GM12878 (cell line): Measurements from ENCODE around the gene LRRC23. TPM values are rescaled to one million over a fixed set of nuclear protein-coding genes. Genes with fewer than 3 reads are reported as not detected.

Experiments used
- ATAC-seq: fragments of 200-7000 bp; cut with Tn5 transposase; 3 replicates; pipeline ENCODE4 v1.9.1; 2020; ENCODE audit warnings: mild to moderate bottlenecking, moderate library complexity
- BruUV-seq: library from RNA; stranded (reverse); fragments of 400-500 nt; replicated peaks from 2 replicates; lab custom pipeline; 2021; lab: Mats Ljungman, UMichigan
- CTCF ChIA-PET: fragments of 300-600 bp; sonication (Branson Sonifier 250); formaldehyde crosslinking; extraction: SDS; loops from one replicate; lab custom pipeline; 2021; ENCODE audit warnings: inconsistent platforms; lab: Yijun Ruan, JAX
- POLR2A ChIA-PET: fragments of 350-600 bp; formaldehyde crosslinking; extraction: SDS; loops from one replicate; lab custom pipeline; 2021; ENCODE audit warnings: inconsistent platforms; lab: Charles Lee
- RAD21 ChIA-PET: fragments of 300-600 bp; sonication (Branson Sonifier 250); formaldehyde crosslinking; loops from one replicate; lab custom pipeline; 2023; ENCODE audit warnings: antibody characterized with exemption; ENCODE audit not compliant: unreplicated experiment; lab: Charles Lee
- SMC1A ChIA-PET: fragments of 300-600 bp; sonication (Branson Sonifier 250); formaldehyde crosslinking; loops from one replicate; lab custom pipeline; 2023; ENCODE audit not compliant: unreplicated experiment, uncharacterized antibody; lab: Charles Lee
- DNase-seq: peaks from one replicate; pipeline ENCODE4 v3.0.0-alpha.2; 2011; ENCODE audit warnings: low read depth, low spot score
- FAIRE-seq: peaks from 3 replicates; lab custom pipeline; 2011; peaks lifted over from hg19 to GRCh38; lab: Jason Lieb, UNC
- H2AFZ ChIP-seq: 2 replicates; pipeline ENCODE4 v1.6.0; 2011; ENCODE audit warnings: low read depth, low read length, control low read depth; ENCODE audit not compliant: control insufficient read depth
- H3K27ac ChIP-seq: 2 replicates; pipeline ENCODE4 v1.5.1; 2011; ENCODE audit warnings: control low read depth; ENCODE audit not compliant: control insufficient read depth, insufficient read depth
- H3K27me3 ChIP-seq, 2 experiments: replicated peaks in 1 of 2; 2 replicates each; pipeline versions ENCODE4 v1.6.0 to v1.6.1; 2011; ENCODE audit warnings: low read length in 1 of 2; ENCODE audit not compliant: control insufficient read depth in 2 of 2, insufficient read depth in 2 of 2
- H3K36me3 ChIP-seq, 2 experiments: 2 replicates each; pipeline ENCODE4 v1.5.1; 2011; ENCODE audit warnings: low read length in 1 of 2; ENCODE audit not compliant: control insufficient read depth in 2 of 2, insufficient read depth in 2 of 2
- H3K4me1 ChIP-seq: 2 replicates; pipeline ENCODE4 v1.6.1; 2011; ENCODE audit warnings: mild to moderate bottlenecking, low read length, moderate library complexity, mixed read lengths; ENCODE audit not compliant: control insufficient read depth, insufficient read depth
- H3K4me2 ChIP-seq: 2 replicates; pipeline ENCODE4 v1.6.0; 2011; ENCODE audit warnings: control low read depth; ENCODE audit not compliant: control insufficient read depth, insufficient read depth
- H3K4me3 ChIP-seq: fragments of 200-600 bp; sonication (generic); 2 replicates; pipeline ENCODE4 v1.5.1; 2016
- H3K79me2 ChIP-seq: 2 replicates; pipeline ENCODE4 v1.6.0; 2011; ENCODE audit warnings: low read length; ENCODE audit not compliant: control insufficient read depth, insufficient read depth
- H3K9ac ChIP-seq: 2 replicates; pipeline ENCODE4 v1.8.0; 2011; ENCODE audit warnings: low read length, control low read depth, mixed read lengths; ENCODE audit not compliant: control insufficient read depth, insufficient read depth
- H3K9me3 ChIP-seq: replicated peaks from 3 replicates; pipeline ENCODE4 v1.5.1; 2011; ENCODE audit warnings: mild to moderate bottlenecking, low read length; ENCODE audit not compliant: control insufficient read depth, insufficient read depth
- H4K20me1 ChIP-seq: 2 replicates; pipeline ENCODE4 v1.6.0; 2011; ENCODE audit not compliant: control insufficient read depth, insufficient read depth
- BHLHE40 ChIP-seq, 2 experiments: fragments of 450-650 bp in 1 of 2; IDR thresholded peaks; 2 replicates each; pipeline ENCODE4 v1.6.1; 2011 to 2017; ENCODE audit warnings: low read depth in 2 of 2, borderline replicate concordance in 1 of 2, improper control_type of control experiment in 1 of 2, low read length in 1 of 2, mild to moderate bottlenecking in 1 of 2
- BRCA1 ChIP-seq: IDR thresholded peaks from 2 replicates; pipeline ENCODE4 v1.6.1; 2011; ENCODE audit warnings: low read depth, low read length, improper control_type of control experiment
- CHD1 ChIP-seq: IDR thresholded peaks from 2 replicates; pipeline ENCODE4 v1.6.1; 2012; ENCODE audit warnings: low read depth, low read length, improper control_type of control experiment
- CTCF ChIP-seq, 3 experiments: IDR thresholded peaks in 2 of 3; conservative IDR thresholded peaks in 1 of 3; 2 replicates each; pipeline ENCODE4 v1.5.1; 2011; ENCODE audit warnings: low read depth in 3 of 3, low read length in 3 of 3, mild to moderate bottlenecking in 3 of 3, control low read depth in 2 of 3, moderate library complexity in 2 of 3, inconsistent platforms in 1 of 3, mixed read lengths in 1 of 3; ENCODE audit not compliant: control insufficient read depth in 2 of 3, insufficient read depth in 1 of 3; ENCODE audit errors: extremely low read depth in 1 of 3
- IKZF2 ChIP-seq, 2 experiments: fragments of 450-650 bp; IDR thresholded peaks; 2 replicates each; pipeline ENCODE4 v1.6.1; 2017; ENCODE audit warnings: mild to moderate bottlenecking in 2 of 2, moderate library complexity in 2 of 2
- POLR2AphosphoS2 ChIP-seq: IDR thresholded peaks from 2 replicates; pipeline ENCODE4 v1.6.1; 2011; ENCODE audit warnings: low read depth, mild to moderate bottlenecking, low read length, improper control_type of control experiment, moderate library complexity
- ZSCAN29 ChIP-seq: fragments of 450-650 bp; IDR thresholded peaks from 2 replicates; pipeline ENCODE4 v1.6.1; 2017; ENCODE audit warnings: mild to moderate bottlenecking, moderate library complexity
- WGBS: methylation state at CpG from one replicate; pipeline ENCODE4 v1.1.6; 2016; ENCODE audit warnings: low lambda C conversion rate; ENCODE audit not compliant: insufficient replicate concordance, insufficient coverage; ENCODE audit errors: missing lambda C conversion rate; 5-methylcytosine and 5-hydroxymethylcytosine counted together
- in situ Hi-C: fragments of 300-500 bp; cut with MboI; formaldehyde crosslinking; loops from 9 replicates; pipeline ENCODE4 v1.14.3; 2018; ENCODE audit warnings: mixed read lengths
- intact Hi-C: fragments of 100-400 bp; cut with micrococcal nuclease; formaldehyde crosslinking; loops from one replicate; pipeline ENCODE4 v1.14.2; 2022; ENCODE audit not compliant: unreplicated experiment
- polyA plus RNA-seq, 11 experiments: library from polyadenylated mRNA; depleted of rRNA in 4 of 11; unstranded in 6 of 11; stranded (reverse) in 5 of 11; fragments of >200 nt; fragmentation: Nextera tagmentation in 4 of 11; fragmentation: Illumina TruSeq in 1 of 11; extraction: Ambion mirVana in 4 of 11; extraction: Trizol in 1 of 11; gene quantifications; 1 replicate in 1 of 11; 2 replicates in 10 of 11; pipeline versions ENCODE4 v1.2.1 to v1.2.3, GENCODE V29; 2011 to 2016; ENCODE audit warnings: inconsistent platforms in 2 of 11, missing spikeins in 2 of 11, low read depth in 1 of 11
- total RNA-seq, 4 experiments: library from RNA; depleted of rRNA in 3 of 4; stranded (reverse); fragments of >200 nt in 3 of 4; fragmentation: Illumina TruSeq in 1 of 4; extraction: Trizol in 1 of 4; gene quantifications; 2 replicates each; pipeline versions ENCODE4 v1.2.1 to v1.2.3, GENCODE V29; 2013 to 2021

Gene LRRC23
- total and polyA plus RNA-seq, 10 of the 15 experiments (the other 5 are each of a cell fraction or from before 2014, with no cell fraction given): 1.4 to 6.9 (median 3.4) TPM

- no peaks in the 10 kb centered on the region for H3K9me3 ChIP-seq
- no peaks in the 10 kb centered on the region for H3K27me3 ChIP-seq
- no peaks in the 10 kb centered on the region for H3K36me3 ChIP-seq
- no peak overlapping the region for H3K4me3 ChIP-seq
- TF ChIP-seq BRCA1 (no peak), BHLHE40 (IDR thresholded peaks at IDR 0.05; ENCODE audit: borderline replicate concordance in 1 of 2, low read depth in 2 of 2, low read length in 1 of 2) (no peak), CTCF (IDR thresholded peaks at IDR 0.05 in 2 of 3, conservative IDR thresholded peaks at IDR 0.05 in 1 of 3; ENCODE audit: control insufficient read depth in 2 of 3, extremely low read depth in 1 of 3, insufficient read depth in 1 of 3, low read depth in 3 of 3, low read length in 3 of 3) (no peak), IKZF2 (IDR thresholded peaks at IDR 0.05) (no peak), POLR2AphosphoS2 (no peak), ZSCAN29 (no peak), CHD1 (no peak)
- ChIA-PET POLR2A (interaction anchor here (0.6 kb wide), 1 partner anchor 35 kb away, joined by 3 read pairs; the partner anchor contains the start of gene C12orf57), RAD21 (no interaction called here), SMC1A (no interaction called here), CTCF (interaction anchor here (0.6 kb wide), 2 partner anchors 11 to 18 kb away, joined by 3 read pairs; no protein-coding TSS in a partner anchor)
- intact Hi-C loops: no loop called here
- ATAC-seq: no peak
- DNase-seq: no peak
- H2AFZ ChIP-seq: no peak overlapping the region
- BruUV-seq: no TSS peak
- H3K9ac ChIP-seq: no peak overlapping the region
- FAIRE-seq: no peak
- H3K4me1 ChIP-seq: peaks cover 10% of the 10 kb centered on the region; the same call in 1 of the 2 replicates
- H4K20me1 ChIP-seq: no peaks in the 10 kb centered on the region
- in situ Hi-C loops: no loop called here
- no peak overlapping the region for H3K27ac ChIP-seq
- H3K79me2 ChIP-seq: peaks cover 4% of the 10 kb centered on the region
- H3K4me2 ChIP-seq: no peak overlapping the region
- 56% methylated on average over 4 of the region's 4 CpGs for WGBS
Measured at GRCh38 chr12:6909421-6910145, 5.0 kb downstream of the LRRC23 start.
